K562 (cell line): Measurements from ENCODE around the gene RAD1. TPM values are rescaled to one million over a fixed set of nuclear protein-coding genes. Genes with fewer than 3 reads are reported as not detected.
A peak's percentile ranks its signal among the peaks of the same experiment; 100 is the strongest.

Experiments used
- ATAC-seq: fragments of 200-7000 bp; cut with Tn5 transposase; 3 replicates; pipeline ENCODE4 v1.9.1; 2020; ENCODE audit warnings: moderate library complexity
- BruUV-seq: library from RNA; stranded (reverse); fragments of 400-500 nt; replicated peaks from 2 replicates; lab custom pipeline; 2021; lab: Mats Ljungman, UMichigan
- CTCF ChIA-PET: fragments of 300-600 bp; formaldehyde crosslinking; extraction: SDS; loops from one replicate; lab custom pipeline; 2021; ENCODE audit warnings: low intra/inter-chr PET ratio; lab: Yijun Ruan, JAX
- POLR2A ChIA-PET: fragments of 300-600, 350-650 bp; sonication (Branson Sonifier 250); formaldehyde crosslinking; extraction: SDS; loops from one replicate; lab custom pipeline; 2021; ENCODE audit warnings: antibody characterized with exemption, inconsistent platforms; lab: Yijun Ruan, JAX
- DNase-seq, 4 experiments: peaks; one replicate each; pipeline versions ENCODE4 v3.0.0 to v3.0.0-alpha.2; 2011 to 2018; ENCODE audit warnings: low spot score in 3 of 4, mixed read lengths in 3 of 4; ENCODE audit errors: extremely low read depth in 1 of 4
- FAIRE-seq: peaks from 2 replicates; lab custom pipeline; 2011; peaks lifted over from hg19 to GRCh38; lab: Jason Lieb, UNC
- H2AFZ ChIP-seq: 2 replicates; pipeline ENCODE4 v1.6.0; 2011; ENCODE audit warnings: low read depth, low read length, control low read depth, inconsistent platforms
- H3K27ac ChIP-seq: fragments of 200-600 bp; 3 replicates; pipeline ENCODE4 v1.8.0; 2011; ENCODE audit warnings: low read depth, mild to moderate bottlenecking, control low read depth, inconsistent platforms, low read length, moderate library complexity, mixed read lengths; ENCODE audit errors: extremely low read depth
- H3K27me3 ChIP-seq, 2 experiments: fragments of 300-600 bp in 1 of 2; 2 replicates in 1 of 2; 3 replicates in 1 of 2; pipeline versions ENCODE4 v1.6.0 to v1.8.0; 2011; ENCODE audit warnings: inconsistent platforms in 2 of 2, low read length in 2 of 2, mild to moderate bottlenecking in 1 of 2, mixed read lengths in 1 of 2, moderate library complexity in 1 of 2; ENCODE audit not compliant: control insufficient read depth in 2 of 2, insufficient read depth in 2 of 2
- H3K36me3 ChIP-seq: fragments of 300-600 bp; 3 replicates; pipeline ENCODE4 v1.8.0; 2011; ENCODE audit warnings: mild to moderate bottlenecking, low read length, inconsistent platforms; ENCODE audit not compliant: control insufficient read depth, insufficient read depth
- H3K4me1 ChIP-seq, 2 experiments: fragments of 200-600 bp in 1 of 2; replicated peaks in 1 of 2; 2 replicates in 1 of 2; 3 replicates in 1 of 2; pipeline versions ENCODE4 v1.5.1 to v1.8.0; 2011; ENCODE audit warnings: inconsistent platforms in 2 of 2, low read length in 2 of 2, mild to moderate bottlenecking in 1 of 2, mixed read lengths in 1 of 2, moderate library complexity in 1 of 2; ENCODE audit not compliant: control insufficient read depth in 2 of 2, insufficient read depth in 2 of 2
- H3K4me2 ChIP-seq: 2 replicates; pipeline ENCODE4 v1.6.1; 2011; ENCODE audit warnings: low read length, control low read depth, inconsistent platforms, mixed read lengths; ENCODE audit not compliant: insufficient read depth
- H3K4me3 ChIP-seq: fragments of 200-600 bp; sonication (generic), shearing (Covaris generic); 2 replicates; pipeline ENCODE4 v1.5.1; 2016; ENCODE audit warnings: control low read depth, inconsistent platforms
- H3K79me2 ChIP-seq: fragments of 200-600 bp; 3 replicates; pipeline ENCODE4 v1.8.0; 2011; ENCODE audit warnings: low read length, inconsistent platforms; ENCODE audit not compliant: control insufficient read depth, insufficient read depth
- H3K9ac ChIP-seq, 2 experiments: 2 replicates each; pipeline versions ENCODE4 v1.6.0 to v1.6.1; 2011; ENCODE audit warnings: low read depth in 2 of 2, low read length in 2 of 2, control low read depth in 1 of 2, inconsistent platforms in 1 of 2, mild to moderate bottlenecking in 1 of 2, mixed read lengths in 1 of 2; ENCODE audit not compliant: insufficient read depth in 1 of 2
- H3K9me1 ChIP-seq: one replicate; pipeline ENCODE4 v1.6.0; 2011; ENCODE audit warnings: inconsistent platforms, mild to moderate bottlenecking, low read length, moderate library complexity; ENCODE audit not compliant: control insufficient read depth, insufficient read depth
- H3K9me3 ChIP-seq: replicated peaks from 2 replicates; pipeline ENCODE4 v1.5.1; 2011; ENCODE audit warnings: low read depth, low read length, inconsistent platforms; ENCODE audit not compliant: control insufficient read depth, insufficient read depth
- H4K20me1 ChIP-seq: replicated peaks from 2 replicates; pipeline ENCODE4 v1.6.1; 2011; ENCODE audit warnings: low read length, inconsistent platforms, mixed read lengths; ENCODE audit not compliant: control insufficient read depth, insufficient read depth
- CREB1 ChIP-seq, 2 experiments: sonication (generic) in 1 of 2; formaldehyde crosslinking in 1 of 2; IDR thresholded peaks; 2 replicates each; pipeline versions ENCODE4 v1.6.1 to v1.8.0; 2012 to 2022; ENCODE audit warnings: inconsistent platforms in 1 of 2, mild to moderate bottlenecking in 1 of 2, missing genetic modification reagents in 1 of 2, moderate library complexity in 1 of 2
- FOXA3 ChIP-seq, 2 experiments: fragments of 450-650 bp in 1 of 2; sonication (generic) in 1 of 2; formaldehyde crosslinking; IDR thresholded peaks in 1 of 2; conservative IDR thresholded peaks in 1 of 2; 2 replicates each; pipeline versions ENCODE4 v1.4.0 to v1.8.0; 2020 to 2022; ENCODE audit warnings: mild to moderate bottlenecking in 2 of 2, missing genetic modification reagents in 1 of 2
- MAFK ChIP-seq: IDR thresholded peaks from 2 replicates; pipeline ENCODE4 v1.6.1; 2011; ENCODE audit warnings: low read length, improper control_type of control experiment
- NRF1 ChIP-seq, 2 experiments: fragments of 450-650 bp; IDR thresholded peaks in 1 of 2; conservative IDR thresholded peaks in 1 of 2; 2 replicates each; pipeline ENCODE4 v1.6.1; 2014; ENCODE audit warnings: mild to moderate bottlenecking in 2 of 2
- POU5F1 ChIP-seq: fragments of 150-350 bp; IDR thresholded peaks from 2 replicates; pipeline ENCODE4 v1.6.1; 2014; ENCODE audit warnings: borderline replicate concordance, low read length, low read depth, mild to moderate bottlenecking; ENCODE audit not compliant: partially characterized antibody
- RB1 ChIP-seq: fragments of 450-650 bp; IDR thresholded peaks from 2 replicates; pipeline ENCODE4 v1.6.1; 2017; ENCODE audit warnings: low read depth, mild to moderate bottlenecking
- RNF2 ChIP-seq: sonication (generic); IDR thresholded peaks from 2 replicates; pipeline ENCODE4 v1.6.1; 2016
- SMAD2 ChIP-seq: fragments of 150-350 bp; IDR thresholded peaks from 2 replicates; pipeline ENCODE4 v1.6.1; 2014; ENCODE audit warnings: low read depth, mild to moderate bottlenecking, low read length
- TBP ChIP-seq: optimal IDR thresholded peaks from 2 replicates; pipeline ENCODE3; 2011; ENCODE audit warnings: low read depth, low read length, improper control_type of control experiment
- WGBS: fragments of 100-300 bp; shearing (Covaris generic); methylation state at CpG from one replicate; pipeline ENCODE4 v1.1.6; 2016; ENCODE audit warnings: low coverage, mixed read lengths; ENCODE audit not compliant: insufficient coverage; ENCODE audit errors: missing lambda C conversion rate; 5-methylcytosine and 5-hydroxymethylcytosine counted together
- in situ Hi-C: fragments of 300-500 bp; cut with MboI; formaldehyde crosslinking; loops from 4 replicates; pipeline ENCODE4 v1.15.0; 2018; ENCODE audit warnings: inconsistent platforms, mixed read lengths
- intact Hi-C: fragments of 100-400 bp; cut with micrococcal nuclease; formaldehyde crosslinking; loops from 2 replicates; pipeline ENCODE4 v1.14.2; 2022
- polyA plus RNA-seq, 8 experiments: library from polyadenylated mRNA; depleted of rRNA in 4 of 8; stranded (reverse) in 5 of 8; unstranded in 3 of 8; fragments of >200 nt; fragmentation: Nextera tagmentation in 2 of 8; fragmentation: Illumina TruSeq in 1 of 8; extraction: Ambion mirVana in 2 of 8; extraction: Trizol in 1 of 8; gene quantifications; 2 replicates each; pipeline versions ENCODE4 v1.2.1 to v1.2.3, GENCODE V29; 2011 to 2014; ENCODE audit warnings: inconsistent platforms in 1 of 8, missing spikeins in 1 of 8
- total RNA-seq, 7 experiments: library from RNA; depleted of rRNA in 6 of 7; stranded (reverse); fragments of >200 nt in 6 of 7; fragmentation: Illumina TruSeq in 2 of 7; extraction: Trizol in 2 of 7; gene quantifications; 2 replicates each; pipeline versions ENCODE4 v1.2.1 to v1.2.3, GENCODE V29; 2011 to 2021; ENCODE audit warnings: low replicate concordance in 1 of 7
- TF ChIP-seq, protein P1 (sequence below): fragments of 250-450 bp; sonication (Bioruptor Pico); IDR thresholded peaks from 2 replicates; pipeline ENCODE4 v1.8.0; 2021; ENCODE audit warnings: mild to moderate bottlenecking, moderate library complexity
- TF ChIP-seq, protein P2 (sequence below): fragments of 450-650 bp; formaldehyde crosslinking; IDR thresholded peaks from 2 replicates; pipeline ENCODE4 v1.4.0; 2022; ENCODE audit warnings: missing genetic modification characterization
- TF ChIP-seq, protein P3 (sequence below): sonication (generic); formaldehyde crosslinking; IDR thresholded peaks from 2 replicates; pipeline ENCODE4 v1.8.0; 2022; ENCODE audit warnings: mild to moderate bottlenecking, missing genetic modification reagents

RAD1 gene
- total and polyA plus RNA-seq, 9 of the 15 experiments (the other 6 are each of a cell fraction or from before 2014, with no cell fraction given): 44.5 to 148 (median 60.8) TPM

DNA sequence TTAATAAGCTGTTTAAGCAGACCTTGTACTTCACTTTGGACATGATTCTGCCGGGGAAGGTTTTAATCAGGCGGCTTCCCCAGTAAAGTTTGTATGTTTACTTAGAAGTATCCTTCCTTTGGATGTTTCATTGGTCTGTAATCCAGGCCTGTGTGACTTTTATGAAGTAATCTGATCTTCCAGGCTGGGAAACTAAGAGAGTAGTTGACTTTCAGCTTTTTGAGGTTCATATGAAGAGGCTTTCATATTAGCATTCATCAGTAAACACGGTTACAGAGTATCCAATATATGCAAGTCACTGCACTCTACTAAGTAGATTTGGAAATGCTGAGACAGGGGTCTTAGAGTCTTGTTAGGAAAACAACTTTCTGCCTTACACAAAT is 15.1 kb upstream of the RAD1 start (continued):
- TF ChIP-seq FOXA3 (CRISPR knock-in tag; conservative IDR thresholded peaks at IDR 0.05 in 1 of 2, IDR thresholded peaks at IDR 0.05 in 1 of 2) (peak in 1 of 2 experiments; percentile 43; a peak in 1 of 4 replicates), SMAD2 (no peak), NRF1 (conservative IDR thresholded peaks at IDR 0.05 in 1 of 2, IDR thresholded peaks at IDR 0.05 in 1 of 2) (0 out of 4 replicates have a peak, but pooled peaks of 1 of the 2 experiments have one; percentile 14), RNF2 (no peak), MAFK (peak; percentile 47; the same call in 1 of the 2 replicates)

DNA sequence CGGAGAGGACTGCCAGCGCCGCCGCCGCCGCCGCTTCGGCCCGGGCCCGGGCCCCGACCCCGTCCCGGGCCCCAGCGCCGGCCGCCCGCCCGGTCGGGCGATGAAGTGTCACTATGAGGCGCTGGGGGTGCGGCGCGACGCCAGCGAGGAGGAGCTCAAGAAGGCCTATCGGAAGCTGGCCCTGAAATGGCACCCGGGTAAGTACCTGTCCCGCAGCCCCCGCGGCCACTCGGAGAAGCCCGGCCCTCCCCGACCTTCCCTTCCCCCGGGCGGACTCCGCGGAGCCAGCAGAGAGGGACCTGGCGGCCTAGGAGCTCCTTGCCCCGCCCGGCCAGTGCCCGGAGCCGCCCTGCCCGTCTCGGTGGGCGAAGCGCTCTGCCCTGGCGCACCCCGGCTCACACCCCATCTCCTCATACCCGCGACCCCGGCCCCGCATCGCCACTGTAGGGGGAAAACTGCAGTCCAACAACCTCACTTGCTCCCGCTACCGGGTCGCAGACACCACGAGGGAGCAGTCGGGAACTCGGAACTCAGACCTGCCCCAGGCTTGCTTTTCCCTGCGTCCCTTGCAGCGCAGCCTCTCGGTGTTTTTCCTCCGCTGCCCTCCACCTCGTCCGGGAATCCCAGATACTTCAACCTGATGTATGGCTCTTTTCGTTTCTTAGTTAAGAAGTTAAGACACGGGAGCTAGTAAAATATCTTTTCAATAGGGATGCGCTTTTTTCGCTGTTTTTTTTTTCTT is 14.6 kb upstream of the RAD1 start:
- Histone ChIP-seq H3K9ac (peak overlapping the region; percentile 76 to 97), H3K27me3 (no peaks in the 10 kb centered on the region), H3K9me3 (no peaks in the 10 kb centered on the region), H3K79me2 (peaks cover 75% of the 10 kb centered on the region), H3K9me1 (no peaks in the 10 kb centered on the region), H3K4me2 (peak overlapping the region; percentile 94), H4K20me1 (no peaks in the 10 kb centered on the region), H2AFZ (peak overlapping the region; percentile 82), H3K27ac (peak overlapping the region; percentile 85), H3K4me1 (peaks cover 9 to 18% of the 10 kb centered on the region in 2 experiments; a peak in 4 of 5 replicates), H3K4me3 (peak overlapping the region; percentile 84), H3K36me3 (peaks cover 62% of the 10 kb centered on the region)
- intact Hi-C loops (loop anchor here (1.0 kb wide), 1 partner anchor 15 kb away; the partner anchor contains the start of genes BRIX1 and RAD1), in situ Hi-C loops (no loop called here)
- CTCF ChIA-PET: no interaction called here
- DNase-seq (peak; percentile 80 to 90 (median 83)), ATAC-seq (peak; percentile 70), FAIRE-seq (no peak)
- POLR2A ChIA-PET: interaction anchor here (0.5 to 3.7 kb wide), 19 partner anchors 10 to 1927 kb away, joined by 3 to 67 read pairs (median 3); partner anchors contain the start of genes BRIX1 and RAD1
- BruUV-seq: no TSS peak
- under 1% methylated on average over 54 of the region's 70 CpGs for WGBS
- TF ChIP-seq POU5F1: no peak
- TF ChIP-seq, protein P1, sequence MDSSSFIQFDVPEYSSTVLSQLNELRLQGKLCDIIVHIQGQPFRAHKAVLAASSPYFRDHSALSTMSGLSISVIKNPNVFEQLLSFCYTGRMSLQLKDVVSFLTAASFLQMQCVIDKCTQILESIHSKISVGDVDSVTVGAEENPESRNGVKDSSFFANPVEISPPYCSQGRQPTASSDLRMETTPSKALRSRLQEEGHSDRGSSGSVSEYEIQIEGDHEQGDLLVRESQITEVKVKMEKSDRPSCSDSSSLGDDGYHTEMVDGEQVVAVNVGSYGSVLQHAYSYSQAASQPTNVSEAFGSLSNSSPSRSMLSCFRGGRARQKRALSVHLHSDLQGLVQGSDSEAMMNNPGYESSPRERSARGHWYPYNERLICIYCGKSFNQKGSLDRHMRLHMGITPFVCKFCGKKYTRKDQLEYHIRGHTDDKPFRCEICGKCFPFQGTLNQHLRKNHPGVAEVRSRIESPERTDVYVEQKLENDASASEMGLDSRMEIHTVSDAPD: no peak
- TF ChIP-seq, protein P2, sequence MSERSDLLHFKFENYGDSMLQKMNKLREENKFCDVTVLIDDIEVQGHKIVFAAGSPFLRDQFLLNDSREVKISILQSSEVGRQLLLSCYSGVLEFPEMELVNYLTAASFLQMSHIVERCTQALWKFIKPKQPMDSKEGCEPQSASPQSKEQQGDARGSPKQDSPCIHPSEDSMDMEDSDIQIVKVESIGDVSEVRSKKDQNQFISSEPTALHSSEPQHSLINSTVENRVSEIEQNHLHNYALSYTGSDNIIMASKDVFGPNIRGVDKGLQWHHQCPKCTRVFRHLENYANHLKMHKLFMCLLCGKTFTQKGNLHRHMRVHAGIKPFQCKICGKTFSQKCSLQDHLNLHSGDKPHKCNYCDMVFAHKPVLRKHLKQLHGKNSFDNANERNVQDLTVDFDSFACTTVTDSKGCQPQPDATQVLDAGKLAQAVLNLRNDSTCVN: 0 out of 2 replicates have a peak, but pooled peaks have one; percentile 8
- TF ChIP-seq TBP: peak; percentile 64
- TF ChIP-seq RB1: 0 out of 2 replicates have a peak, but pooled peaks have one; percentile 1
- 0 out of 2 replicates have a peak, but pooled peaks have one; percentile 12 for TF ChIP-seq CREB1 (IDR thresholded peaks at IDR 0.05)
- peak; percentile 42; the same call in 1 of the 2 replicates for TF ChIP-seq CREB1 (CRISPR knock-in tag; IDR thresholded peaks at IDR 0.05)
- TF ChIP-seq, protein P3, sequence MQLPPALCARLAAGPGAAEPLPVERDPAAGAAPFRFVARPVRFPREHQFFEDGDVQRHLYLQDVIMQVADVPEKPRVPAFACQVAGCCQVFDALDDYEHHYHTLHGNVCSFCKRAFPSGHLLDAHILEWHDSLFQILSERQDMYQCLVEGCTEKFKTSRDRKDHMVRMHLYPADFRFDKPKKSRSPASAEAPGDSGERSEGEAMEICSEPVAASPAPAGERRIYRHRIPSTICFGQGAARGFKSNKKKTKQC: peak; percentile 58; the same call in 1 of the 2 replicates
